Esophagus squamous epithelium (tissue), 5 donors: ENCODE data around the gene CHN2. TPM values are rescaled to one million over a fixed set of nuclear protein-coding genes. Genes with fewer than 3 reads are reported as not detected.
"Not testable (repeated sequence)": the region's sequence is repeated elsewhere in the genome, so short reads cannot be mapped to it uniquely, and the experiment has no call there.

ENCODE experiments used
- DNase-seq: peaks from one replicate; lab custom pipeline; 2025; lab: John Stamatoyannopoulos, UW
- H3K27ac ChIP-seq, 4 donors: fragments of 200-600 bp; sonication (generic); one replicate each; pipeline ENCODE4 v1.5.1; 2016 to 2019; ENCODE audit warnings: mild to moderate bottlenecking in 1 of 4
- H3K27me3 ChIP-seq, 4 donors: fragments of 200-600 bp; sonication (generic); 1 replicate in 3 of 4; 2 replicates in 1 of 4; pipeline versions ENCODE4 v1.5.1 to v1.6.0; 2017 to 2021; ENCODE audit warnings: antibody characterized with exemption in 1 of 4
- H3K36me3 ChIP-seq, 3 donors: fragments of 200-600 bp; sonication (generic); one replicate each; pipeline ENCODE4 v1.5.1; 2016 to 2019
- H3K4me1 ChIP-seq, 3 donors: fragments of 200-600 bp; sonication (generic); one replicate each; pipeline ENCODE4 v1.5.1; 2017 to 2019
- H3K4me3 ChIP-seq, 4 donors: fragments of 200-600 bp; sonication (generic); 1 replicate in 3 of 4; 2 replicates in 1 of 4; pipeline ENCODE4 v1.5.1; 2016 to 2019; ENCODE audit warnings: mild to moderate bottlenecking in 2 of 4, moderate library complexity in 1 of 4
- H3K9me3 ChIP-seq, 3 donors: fragments of 200-600 bp; sonication (generic); one replicate each; pipeline ENCODE4 v1.5.1; 2016 to 2019
- CTCF ChIP-seq, 6 experiments: fragments of 450-650 bp in 4 of 6; fragments of 200-600 bp in 2 of 6; sonication (generic) in 2 of 6; IDR thresholded peaks; one replicate each; pipeline ENCODE4 v1.5.1; 2016 to 2019; ENCODE audit warnings: antibody characterized with exemption in 6 of 6, mild to moderate bottlenecking in 4 of 6, moderate library complexity in 4 of 6
- POLR2A ChIP-seq, 4 donors: fragments of 450-650 bp; IDR thresholded peaks; one replicate each; pipeline ENCODE4 v1.6.1; 2017; ENCODE audit warnings: antibody characterized with exemption in 4 of 4, mild to moderate bottlenecking in 4 of 4, moderate library complexity in 3 of 4
- WGBS, 2 donors: methylation state at CpG; one replicate each; pipeline ENCODE4 v1.1.5; 2018; 5-methylcytosine and 5-hydroxymethylcytosine counted together
- intact Hi-C: fragments of 100-400 bp; cut with DNase I; formaldehyde crosslinking; loops from one replicate; pipeline ENCODE4 v1.15.0; 2022
- total RNA-seq, 4 donors: library from RNA; depleted of rRNA; stranded (reverse); fragments of >200 nt; gene quantifications; one replicate each; pipeline ENCODE4 v1.1.0, GENCODE V29; 2016
- donor health status: DM: yes; HTN: yes; CAD: no.

Gene CHN2
- total RNA-seq, 4 donors from 2014 or later: 0.08 to 8.6 (median 1.7) TPM

- TF ChIP-seq POLR2A (IDR thresholded peaks at IDR 0.05) (no peak), CTCF (IDR thresholded peaks at IDR 0.05) (no peak)
- no peak for DNase-seq
- Histone ChIP-seq H3K4me3 (no peak overlapping the region), H3K9me3 (peaks cover 0 to 5% (median 0%) of the 10 kb centered on the region in 3 donors), H3K27me3 (no peaks in the 10 kb centered on the region), H3K4me1 (no peaks in the 10 kb centered on the region), H3K27ac (no peak overlapping the region), H3K36me3 (no peaks in the 10 kb centered on the region)
- intact Hi-C loops: no loop called here
- 63 to 69% methylated on average over 2 of the region's 2 CpGs for WGBS, 2 donors
Measured at GRCh38 chr7:29523728-29524127, 329.2 kb downstream of the CHN2 start.

- no peak for DNase-seq
- intact Hi-C loops: no loop called here
- Histone ChIP-seq H3K27me3 (no peaks in the 10 kb centered on the region), H3K4me3 (no peak overlapping the region), H3K36me3 (no peaks in the 10 kb centered on the region), H3K9me3 (no peaks in the 10 kb centered on the region), H3K27ac (no peak overlapping the region), H3K4me1 (no peaks in the 10 kb centered on the region)
- WGBS, 2 donors: 64 to 81% methylated on average over 4 of the region's 4 CpGs
- TF ChIP-seq CTCF (IDR thresholded peaks at IDR 0.05): no peak
- TF ChIP-seq POLR2A (IDR thresholded peaks at IDR 0.05): no peak
Measured at GRCh38 chr7:29527505-29528108, 333.0 kb downstream of the CHN2 start.

GRCh38 chr7:29528526-29528925 is 334.0 kb downstream of the CHN2 start:
- H3K4me3 ChIP-seq, H3K36me3 ChIP-seq, H3K4me1 ChIP-seq, intact Hi-C loops, H3K27me3 ChIP-seq, DNase-seq, H3K9me3 ChIP-seq, H3K27ac ChIP-seq: not testable (repeated sequence)
- 20 to 42% methylated on average over 2 to 3 of the region's 7 CpGs for WGBS, 2 donors

Other genes with a start within 250 kb of the CHN2 start
- 1 to 10 TPM; 1.4 to 6.5 (median 2.1) TPM for gene TRIL, start 236.4 kb upstream of the CHN2 start, total RNA-seq
- 10 to 100 TPM in 2 of 4 donors, 1 to 10 TPM in 2; 3.9 to 34.1 (median 15.7) TPM for gene CPVL, start 48.2 kb upstream of the CHN2 start, total RNA-seq